ENCODE measurements around the gene FBXL7.

FBXL7 gene

DNA sequence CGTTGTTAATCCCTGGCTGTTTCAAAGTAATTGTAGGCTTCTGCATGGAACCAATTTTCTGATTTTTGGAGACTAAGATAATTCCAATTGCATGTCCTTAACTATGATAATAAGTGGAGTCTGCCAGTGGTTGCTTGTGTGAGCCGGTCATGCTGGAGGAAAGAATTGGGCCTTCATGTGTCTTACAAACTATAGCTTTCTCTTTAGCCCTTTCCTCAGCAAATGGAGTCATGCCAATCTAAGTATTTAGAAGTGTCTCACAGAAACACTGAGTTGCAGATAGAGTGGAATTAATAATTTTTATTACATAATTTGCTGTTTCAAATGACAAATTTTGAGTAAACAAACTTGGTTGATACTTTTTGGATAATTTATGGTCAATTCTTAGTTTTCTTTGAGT is 200.4 kb downstream of the FBXL7 start:
- TF ChIP-seq, protein P1, sequence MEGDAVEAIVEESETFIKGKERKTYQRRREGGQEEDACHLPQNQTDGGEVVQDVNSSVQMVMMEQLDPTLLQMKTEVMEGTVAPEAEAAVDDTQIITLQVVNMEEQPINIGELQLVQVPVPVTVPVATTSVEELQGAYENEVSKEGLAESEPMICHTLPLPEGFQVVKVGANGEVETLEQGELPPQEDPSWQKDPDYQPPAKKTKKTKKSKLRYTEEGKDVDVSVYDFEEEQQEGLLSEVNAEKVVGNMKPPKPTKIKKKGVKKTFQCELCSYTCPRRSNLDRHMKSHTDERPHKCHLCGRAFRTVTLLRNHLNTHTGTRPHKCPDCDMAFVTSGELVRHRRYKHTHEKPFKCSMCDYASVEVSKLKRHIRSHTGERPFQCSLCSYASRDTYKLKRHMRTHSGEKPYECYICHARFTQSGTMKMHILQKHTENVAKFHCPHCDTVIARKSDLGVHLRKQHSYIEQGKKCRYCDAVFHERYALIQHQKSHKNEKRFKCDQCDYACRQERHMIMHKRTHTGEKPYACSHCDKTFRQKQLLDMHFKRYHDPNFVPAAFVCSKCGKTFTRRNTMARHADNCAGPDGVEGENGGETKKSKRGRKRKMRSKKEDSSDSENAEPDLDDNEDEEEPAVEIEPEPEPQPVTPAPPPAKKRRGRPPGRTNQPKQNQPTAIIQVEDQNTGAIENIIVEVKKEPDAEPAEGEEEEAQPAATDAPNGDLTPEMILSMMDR (IDR thresholded peaks at IDR 0.05; ENCODE audit: insufficient read depth, missing control alignments): no peak
- FAIRE-seq (no peak), DNase-seq (ENCODE audit: insufficient read length, low spot score) (no peak)

DNA sequence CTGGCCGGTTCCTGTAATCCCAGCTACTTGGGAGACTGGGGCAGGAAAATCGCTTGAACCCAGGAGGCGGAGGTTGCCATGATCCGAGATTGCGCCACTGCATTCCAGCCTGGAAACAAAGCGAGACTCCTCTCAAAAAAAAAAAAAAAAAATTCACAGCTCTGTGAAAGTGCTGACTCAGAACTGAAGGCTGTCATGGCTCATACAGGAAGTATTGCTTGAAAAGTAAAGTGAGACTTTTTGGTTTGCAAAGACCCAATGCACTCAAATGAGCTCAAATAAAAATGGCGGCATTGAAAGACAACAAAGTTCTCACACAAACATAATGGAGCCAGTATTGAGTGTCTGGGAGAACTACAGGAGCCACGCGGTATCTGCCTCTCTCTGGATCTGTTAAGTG is 202.1 kb downstream of the FBXL7 start:
- FAIRE-seq (no peak), DNase-seq (ENCODE audit: insufficient read length, low spot score) (no peak)
- TF ChIP-seq, protein P1 (IDR thresholded peaks at IDR 0.05; ENCODE audit: insufficient read depth, missing control alignments): no peak

DNA sequence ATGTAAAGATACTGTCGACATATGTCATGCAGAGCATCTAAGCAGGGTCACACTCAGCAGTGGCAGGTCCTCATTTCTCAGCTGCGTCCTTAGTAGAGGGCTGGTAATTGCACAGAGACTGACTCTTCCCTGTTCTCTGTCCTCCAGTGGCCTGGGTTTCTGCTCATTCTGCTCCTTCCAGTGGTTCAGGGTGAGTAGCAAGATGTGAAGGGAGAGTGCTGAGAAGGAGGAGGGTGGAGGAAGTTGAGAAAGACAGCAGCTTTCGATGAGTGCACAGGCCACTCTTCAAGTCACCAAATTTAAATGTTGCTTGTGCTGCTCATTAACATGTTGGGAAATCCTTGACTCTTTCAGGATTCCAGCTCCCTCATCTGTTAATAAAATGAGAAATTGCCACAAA is 203.9 kb downstream of the FBXL7 start:
- FAIRE-seq: no peak
- TF ChIP-seq, protein P1 (IDR thresholded peaks at IDR 0.05; ENCODE audit: insufficient read depth, missing control alignments): no peak
- no peak for DNase-seq (ENCODE audit: insufficient read length, low spot score)

DNA sequence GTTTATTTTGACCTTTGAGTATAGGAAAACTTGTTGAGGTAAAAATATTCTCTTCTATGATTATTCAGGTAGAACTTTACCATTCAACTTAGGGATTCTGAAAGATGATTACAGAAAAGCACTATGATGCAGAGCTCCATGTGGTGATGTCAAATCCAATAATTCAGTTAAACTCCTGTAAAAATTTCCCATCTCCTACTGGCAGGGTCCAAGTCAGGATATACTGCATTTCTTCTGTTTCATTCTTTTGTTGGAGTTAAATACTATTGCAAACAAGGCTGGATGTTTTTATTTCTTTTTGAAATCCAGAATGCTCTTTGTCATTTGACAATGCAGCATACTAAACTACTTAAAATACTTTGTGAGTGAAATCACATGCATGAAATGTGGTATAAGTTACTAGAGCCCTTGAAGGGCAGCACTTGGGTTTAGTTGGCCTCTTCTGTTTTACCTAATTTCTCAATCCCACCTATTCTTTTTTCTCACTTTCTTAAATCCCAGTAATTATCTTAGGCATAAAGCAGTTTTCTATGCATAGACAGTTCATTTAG is 204.5 kb downstream of the FBXL7 start:
- DNase-seq (ENCODE audit: insufficient read length, low spot score) (no peak), FAIRE-seq (no peak)
- TF ChIP-seq, protein P1 (IDR thresholded peaks at IDR 0.05; ENCODE audit: insufficient read depth, missing control alignments): no peak

DNA sequence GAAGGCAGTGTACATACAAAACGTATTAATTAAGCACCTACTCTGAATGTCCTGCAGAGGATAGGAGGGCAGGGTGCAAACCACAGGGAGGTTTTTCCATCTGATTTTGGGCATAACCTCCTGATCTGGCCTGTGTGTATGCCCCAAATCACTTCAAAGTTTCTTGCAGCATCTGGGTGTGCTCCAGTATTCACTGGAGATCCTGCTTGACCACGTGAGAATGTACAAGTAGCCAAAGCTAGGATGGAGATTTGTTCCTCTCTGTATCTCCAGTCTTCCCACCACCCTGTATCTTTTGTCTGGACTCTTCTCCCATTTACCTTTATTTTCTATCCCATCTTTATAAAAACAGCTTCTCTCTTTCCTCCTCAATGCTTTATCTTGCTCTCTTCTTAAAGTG is 207.7 kb downstream of the FBXL7 start:
- no peak for FAIRE-seq
- DNase-seq (ENCODE audit: insufficient read length, low spot score): no peak
- TF ChIP-seq, protein P1 (IDR thresholded peaks at IDR 0.05; ENCODE audit: insufficient read depth, missing control alignments): no peak

DNA sequence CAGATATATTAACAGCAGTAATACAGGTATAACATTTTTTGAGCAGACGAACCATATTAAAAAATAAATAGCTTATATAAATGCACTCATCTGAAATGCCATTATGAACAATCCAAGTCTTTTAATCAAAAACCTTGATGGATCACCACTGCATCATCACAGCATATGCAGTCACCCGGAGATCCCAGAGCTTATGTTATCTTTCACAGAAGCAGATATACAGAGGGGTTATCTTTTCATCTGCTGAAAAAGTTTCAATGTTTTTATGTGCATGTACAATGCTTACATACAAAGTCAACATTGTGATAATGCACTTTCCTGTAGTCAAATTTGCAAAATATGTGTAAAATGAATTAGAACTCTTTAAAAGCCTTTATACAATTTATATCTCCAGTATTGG is 211.9 kb downstream of the FBXL7 start:
- DNase-seq (ENCODE audit: insufficient read length, low spot score) (no peak), FAIRE-seq (no peak)
- TF ChIP-seq, protein P1 (IDR thresholded peaks at IDR 0.05; ENCODE audit: insufficient read depth, missing control alignments): no peak

DNA sequence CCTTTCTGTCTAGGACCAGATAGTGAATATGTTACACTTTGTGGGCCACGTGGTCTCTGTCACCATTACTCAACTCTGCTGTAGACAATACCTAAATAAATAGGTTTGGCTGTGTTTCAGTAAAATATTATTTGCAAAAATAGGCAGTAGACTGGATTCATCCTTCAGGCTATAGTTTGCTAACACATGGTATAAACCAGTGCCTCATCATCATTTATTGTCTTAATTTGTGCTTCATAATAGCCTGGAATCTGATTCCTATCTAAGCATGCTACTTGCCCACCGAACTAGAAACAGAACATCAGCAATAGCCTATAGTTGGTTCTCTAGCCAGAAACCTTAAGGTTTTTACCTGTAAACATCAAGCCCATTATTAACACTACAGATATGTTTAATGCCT is 215.6 kb downstream of the FBXL7 start:
- TF ChIP-seq, protein P1 (IDR thresholded peaks at IDR 0.05; ENCODE audit: insufficient read depth, missing control alignments): no peak
- DNase-seq (ENCODE audit: insufficient read length, low spot score): no peak
- no peak for FAIRE-seq
